SHP77 treated with DMSO at 0.1 percent for 48 hours (cell line): ENCODE data around the gene PDXP.
"Not testable (repeated sequence)": the region's sequence is repeated elsewhere in the genome, so short reads cannot be mapped to it uniquely, and the experiment has no call there.

Experiments
- DNase-seq: peaks from one replicate; lab custom pipeline; 2025; lab: John Stamatoyannopoulos, UW

Gene PDXP

GRCh38 chr22:37647928-37648327 lies 10.6 kb upstream of the PDXP start:
- DNase-seq: no peak

GRCh38 chr22:37650463-37651136 lies 7.9 kb upstream of the PDXP start:
- no peak for DNase-seq

DNA sequence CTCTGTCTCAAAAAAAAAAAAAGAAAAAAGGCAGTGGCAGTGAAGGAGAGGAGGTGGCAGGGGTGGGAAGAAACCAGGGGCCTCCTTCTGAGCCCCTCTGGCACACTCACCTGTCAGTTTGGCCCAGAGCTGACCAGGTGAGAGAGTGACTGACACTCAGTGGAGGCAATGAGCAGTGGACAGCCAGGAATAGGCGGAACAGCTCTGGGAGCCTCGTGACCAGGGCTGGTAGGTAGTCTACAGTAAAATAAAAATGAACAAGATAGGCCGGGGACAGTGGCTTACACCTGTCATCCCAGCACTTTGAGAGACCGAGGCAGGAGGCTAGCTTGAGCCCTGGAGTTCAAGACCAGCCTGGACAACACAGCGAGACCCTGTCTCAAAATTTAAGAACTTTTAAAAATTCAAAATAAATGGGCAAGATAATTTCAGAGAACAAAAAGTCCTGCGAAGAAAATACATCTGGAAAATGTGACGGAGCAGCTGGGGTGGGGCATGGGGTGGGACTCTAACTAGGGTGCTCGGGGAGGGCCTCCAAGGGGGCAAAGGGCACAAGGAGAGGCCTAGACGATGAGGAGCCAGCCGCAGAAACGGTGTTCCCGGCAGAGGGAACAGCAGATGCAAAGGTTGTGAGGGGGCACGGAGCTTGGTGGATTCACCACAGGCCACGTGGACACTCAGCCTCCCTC lies 3.8 kb upstream of the PDXP start:
- no peak for DNase-seq

GRCh38 chr22:37655252-37655563 lies 3.3 kb upstream of the PDXP start:
- DNase-seq: no peak

- not testable (repeated sequence) for DNase-seq
Measured at GRCh38 chr22:37656583-37656982, 1.9 kb upstream of the PDXP start.

GRCh38 chr22:37657590-37658132 lies 862 bp upstream of the PDXP start:
- no peak for DNase-seq

DNA sequence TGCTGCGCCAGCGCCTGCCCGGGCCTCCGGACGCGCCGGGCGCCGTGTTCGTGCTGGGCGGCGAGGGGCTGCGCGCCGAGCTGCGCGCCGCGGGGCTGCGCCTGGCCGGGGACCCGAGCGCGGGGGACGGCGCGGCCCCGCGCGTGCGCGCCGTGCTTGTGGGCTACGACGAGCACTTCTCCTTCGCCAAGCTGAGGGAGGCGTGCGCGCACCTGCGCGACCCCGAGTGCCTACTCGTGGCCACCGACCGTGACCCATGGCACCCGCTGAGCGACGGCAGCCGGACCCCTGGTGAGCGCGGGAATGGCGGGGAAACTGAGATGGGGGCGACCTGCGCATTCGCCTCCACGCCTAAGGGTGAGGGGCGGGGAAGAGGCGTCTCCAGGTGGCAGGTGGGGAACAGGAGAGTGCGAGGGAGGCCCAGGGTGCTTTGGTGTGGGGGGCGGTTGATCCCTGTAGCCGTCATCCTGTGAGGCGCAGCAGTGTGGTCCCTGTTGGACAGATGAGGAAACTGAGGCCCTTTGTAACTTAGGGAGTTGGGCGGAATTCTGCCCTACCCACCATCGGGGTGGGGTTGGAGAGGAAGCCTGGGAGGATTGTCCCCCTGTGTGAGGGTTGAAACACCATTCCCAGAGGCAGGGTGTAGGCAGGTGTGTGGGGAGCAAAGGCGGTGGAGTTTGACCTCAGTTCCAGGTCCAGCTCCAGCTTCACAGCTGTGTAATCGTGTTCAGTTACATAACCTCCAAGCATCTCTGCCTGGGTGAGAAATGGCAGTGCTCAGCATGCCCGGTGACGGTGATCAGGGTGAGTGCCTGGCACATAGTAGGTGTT lies 758 bp downstream of the PDXP start:
- no peak for DNase-seq

- no peak for DNase-seq
Measured at GRCh38 chr22:37659897-37660708, 1.6 kb downstream of the PDXP start.

GRCh38 chr22:37660709-37661045 lies 2.2 kb downstream of the PDXP start:
- DNase-seq: no peak

GRCh38 chr22:37661160-37661924 lies 2.8 kb downstream of the PDXP start:
- DNase-seq: peak; percentile 65

GRCh38 chr22:37662039-37662438 lies 3.5 kb downstream of the PDXP start:
- no peak for DNase-seq

DNA sequence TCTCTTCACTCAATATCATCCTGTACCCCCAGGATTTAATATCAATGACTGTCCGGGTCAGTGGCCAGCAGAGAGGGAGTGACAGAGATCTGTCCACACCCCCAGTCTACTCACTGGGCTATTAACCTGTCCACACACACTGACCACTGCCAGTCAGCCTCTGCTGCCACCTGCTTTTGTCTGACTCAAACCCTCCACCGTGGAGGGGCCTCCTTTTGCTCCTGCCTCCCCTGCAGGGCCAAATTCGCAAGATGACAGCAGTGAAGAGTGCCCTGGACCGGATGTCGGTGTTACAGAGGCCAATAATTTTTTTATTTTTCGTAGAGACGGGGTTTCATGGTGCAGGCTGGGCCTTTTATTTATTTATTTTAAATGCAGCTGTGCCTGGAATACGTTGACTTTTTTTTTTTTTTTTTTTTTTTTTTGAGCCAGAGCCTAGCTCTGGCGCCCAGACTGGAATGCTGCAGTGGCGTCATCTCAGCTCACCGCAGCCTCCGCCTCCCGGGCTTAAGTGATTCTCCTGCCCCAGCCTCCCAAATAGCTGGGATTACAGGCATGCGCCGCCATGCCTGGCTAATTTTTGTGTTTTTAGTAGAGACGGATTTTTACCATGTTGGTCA lies 5.1 kb downstream of the PDXP start:
- no peak for DNase-seq

- no peak for DNase-seq
Measured at GRCh38 chr22:37664249-37665101, 6.0 kb downstream of the PDXP start.

- DNase-seq: no peak
Measured at GRCh38 chr22:37665487-37665886, 7.0 kb downstream of the PDXP start.

DNA sequence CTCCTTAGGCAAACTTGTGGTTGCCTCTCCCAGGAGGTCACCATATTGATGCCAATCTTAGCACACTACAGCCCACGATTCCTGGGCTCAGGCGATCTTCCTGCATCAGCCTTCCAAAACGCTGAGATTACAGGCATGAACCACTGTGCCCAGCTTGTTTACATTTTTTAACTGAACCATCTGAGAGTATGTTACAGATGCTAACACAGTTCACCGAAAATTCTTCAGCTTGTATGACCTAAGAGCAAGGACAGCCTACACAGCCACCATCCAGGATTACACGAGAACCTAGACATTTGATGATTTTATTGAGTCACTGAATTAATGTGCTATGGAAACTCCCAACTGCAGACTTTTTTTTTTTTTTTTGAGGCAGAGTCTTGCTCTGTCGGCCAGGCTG lies 11.1 kb downstream of the PDXP start:
- DNase-seq: no peak

DNA sequence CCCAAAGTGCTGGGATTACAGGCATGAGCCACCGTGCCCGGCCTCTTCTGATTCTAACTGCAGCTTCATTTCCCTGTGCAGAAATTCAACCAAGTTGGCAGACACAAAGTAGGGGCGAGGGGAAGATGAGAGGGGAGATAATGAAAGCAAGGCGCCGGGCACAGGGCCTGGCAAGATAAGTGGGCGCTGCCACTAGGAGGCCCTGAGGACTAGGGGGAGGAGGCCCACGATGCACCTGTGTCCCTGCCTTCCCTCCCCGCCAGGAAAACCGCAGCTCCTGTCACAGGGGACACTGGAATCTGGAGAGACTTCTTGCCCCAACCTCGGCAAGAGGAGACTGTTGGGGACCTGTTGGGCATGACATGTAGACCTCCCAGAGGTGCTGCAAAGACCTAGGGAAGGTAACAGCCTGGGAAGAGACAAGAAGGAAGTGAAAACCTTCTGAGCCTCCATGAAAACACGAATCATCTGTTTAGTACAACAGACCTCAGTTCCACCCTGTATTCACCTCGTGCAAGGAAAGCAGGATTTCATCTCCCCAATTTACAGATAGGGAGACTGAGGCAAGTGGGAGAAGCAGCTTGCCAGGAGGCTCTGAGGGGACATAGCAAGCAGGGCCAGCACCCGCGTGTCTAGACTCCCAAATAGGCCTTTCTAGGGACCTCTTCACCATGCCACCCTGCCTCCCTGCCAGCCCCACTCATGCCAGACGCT lies 13.8 kb downstream of the PDXP start:
- DNase-seq: no peak

GRCh38 chr22:37672920-37673455 lies 14.5 kb downstream of the PDXP start:
- DNase-seq: no peak

DNA sequence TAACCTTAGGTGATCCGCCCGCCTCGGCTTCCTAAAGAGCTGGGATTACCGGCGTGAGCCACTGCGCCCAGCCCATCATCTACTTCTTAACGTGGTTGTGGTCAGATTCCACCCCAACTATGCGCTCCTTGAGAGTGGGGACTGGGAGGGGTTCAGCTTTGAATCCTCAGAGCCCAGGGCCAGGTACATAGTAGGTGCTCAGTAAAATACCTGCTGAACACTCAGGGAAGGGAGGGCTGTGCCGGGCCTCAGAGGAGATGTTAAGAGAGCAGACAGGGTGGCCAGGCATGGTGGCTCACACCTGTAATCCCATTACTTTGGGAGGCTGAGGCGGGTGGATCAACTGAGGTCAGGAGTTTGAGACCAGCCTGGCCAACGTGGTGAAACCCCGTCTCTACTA lies 15.7 kb downstream of the PDXP start:
- DNase-seq: no peak
